Kidney (tissue), 14 donors: Measurements from ENCODE around the gene TSC22D1. TPM values are rescaled to one million over a fixed set of nuclear protein-coding genes. Genes with fewer than 3 reads are reported as not detected.

Source experiments
- DNase-seq, 5 donors: peaks; one replicate each; pipeline ENCODE4 v3.0.0-alpha.2; 2013 to 2020
- FAIRE-seq: peaks from 2 replicates; lab custom pipeline; 2012; peaks lifted over from hg19 to GRCh38; lab: Jason Lieb, UNC
- H3K27ac ChIP-seq, 2 donors: one replicate each; pipeline ENCODE4 v1.7.0; 2013; ENCODE audit warnings: low read depth in 2 of 2, low read length in 2 of 2, inconsistent platforms in 1 of 2
- H3K27me3 ChIP-seq: one replicate; pipeline ENCODE4 v1.7.1; 2013; ENCODE audit warnings: low read length, inconsistent platforms; ENCODE audit not compliant: control insufficient read depth, insufficient read depth
- H3K36me3 ChIP-seq, 3 donors: one replicate each; pipeline versions ENCODE4 v1.7.0 to v1.7.1; 2013; ENCODE audit warnings: low read length in 3 of 3, control low read depth in 1 of 3, inconsistent platforms in 1 of 3; ENCODE audit not compliant: insufficient read depth in 3 of 3, control insufficient read depth in 2 of 3
- H3K4me1 ChIP-seq, 3 donors: one replicate each; pipeline versions ENCODE4 v1.7.0 to v1.7.1; 2013; ENCODE audit warnings: low read length in 3 of 3, inconsistent platforms in 1 of 3, low read depth in 1 of 3; ENCODE audit not compliant: control insufficient read depth in 2 of 3, insufficient read depth in 2 of 3
- H3K4me3 ChIP-seq, 3 donors: one replicate each; pipeline versions ENCODE4 v1.7.0 to v1.8.1; 2013; ENCODE audit warnings: low read length in 3 of 3, control low read depth in 1 of 3, inconsistent platforms in 1 of 3
- H3K9ac ChIP-seq, 3 donors: one replicate each; pipeline versions ENCODE4 v1.7.0 to v1.7.1; 2013; ENCODE audit warnings: low read length in 3 of 3, control low read depth in 1 of 3, inconsistent platforms in 1 of 3
- H3K9me3 ChIP-seq, 3 donors: one replicate each; pipeline versions ENCODE4 v1.7.0 to v1.7.1; 2013; ENCODE audit warnings: low read length in 3 of 3, control low read depth in 1 of 3, inconsistent platforms in 1 of 3; ENCODE audit not compliant: control insufficient read depth in 2 of 3, insufficient read depth in 1 of 3
- CTCF ChIP-seq: IDR thresholded peaks from 3 replicates; pipeline ENCODE4 v1.5.1; 2012; ENCODE audit warnings: mild to moderate bottlenecking, moderate library complexity, borderline replicate concordance; ENCODE audit not compliant: insufficient read depth; ENCODE audit errors: extremely low read depth
- intact Hi-C: fragments of 100-400 bp; cut with DNase I; formaldehyde crosslinking; loops from one replicate; pipeline ENCODE4 v1.11.1; 2022
- polyA plus RNA-seq: library from polyadenylated mRNA; stranded (reverse); fragments of 350-450 nt; fragmentation: Illumina TruSeq; extraction: RNeasy Lipid Tissue Mini Kit (QIAGEN cat#74804); gene quantifications from one replicate; pipeline ENCODE4 v1.2.3, GENCODE V29; 2014; ENCODE audit warnings: low read depth, low replicate concordance; ENCODE audit not compliant: insufficient read depth
- total RNA-seq: library from RNA; stranded (reverse); fragmentation: NEBNext Ultra II Directional; extraction: Animal tissue kit (Norgen Biotek cat#: 25700); gene quantifications from one replicate; pipeline ENCODE4 v1.2.1, GENCODE V29; 2021
- donor health status: control.
- donor health status: control.
- donor health status: control.
- donor health status: control.
- donor health status: control.
- donor health status: DM: yes; HTN: yes; CAD: no.
- donor health status: Normal renal cell carcinoma (clear cell type).

Gene TSC22D1
- total and polyA plus RNA-seq, 2 donors from 2014 or later: 163 to 349 TPM

GRCh38 chr13:44433863-44434765 lies 142.0 kb downstream of the TSC22D1 start:
- no peaks in the 10 kb centered on the region for H3K27me3 ChIP-seq
- no peak for FAIRE-seq
- H3K4me1 ChIP-seq: peaks cover 8 to 24% (median 14%) of the 10 kb centered on the region in 3 donors
- peak overlapping the region; percentile 55 to 94 (median 90) for H3K9ac ChIP-seq
- intact Hi-C loops: no loop called here
- no peak for TF ChIP-seq CTCF
- no peaks in the 10 kb centered on the region for H3K9me3 ChIP-seq
- H3K4me3 ChIP-seq: peak overlapping the region; percentile 68 to 88 (median 78)
- H3K36me3 ChIP-seq: peaks cover 9 to 23% (median 13%) of the 10 kb centered on the region in 3 donors
- peak overlapping the region; percentile 95 to 99 for H3K27ac ChIP-seq
- DNase-seq: peak in 2 of 5 donors; percentile 68 to 80

- no peak overlapping the region for H3K27ac ChIP-seq
- H3K9ac ChIP-seq: no peak overlapping the region
- H3K36me3 ChIP-seq: peaks cover 9 to 23% (median 13%) of the 10 kb centered on the region in 3 donors
- intact Hi-C loops: no loop called here
- H3K4me3 ChIP-seq: peak overlapping the region in 1 of 3 donors; percentile 88
- no peak for FAIRE-seq
- peaks cover 8 to 22% (median 11%) of the 10 kb centered on the region in 3 donors for H3K4me1 ChIP-seq
- TF ChIP-seq CTCF: no peak
- DNase-seq: peak in 1 of 5 donors; percentile 24
- no peaks in the 10 kb centered on the region for H3K9me3 ChIP-seq
- H3K27me3 ChIP-seq: no peaks in the 10 kb centered on the region
Observed at GRCh38 chr13:44432650-44433049, 143.5 kb downstream of the TSC22D1 start.

- no peak overlapping the region for H3K9ac ChIP-seq
- peak overlapping the region in 1 of 2 donors; percentile 9 for H3K27ac ChIP-seq
- FAIRE-seq (no peak), DNase-seq (peak in 4 of 5 donors; percentile 63 to 81 (median 69))
- H3K9me3 ChIP-seq: no peaks in the 10 kb centered on the region
- peaks cover 9 to 23% (median 13%) of the 10 kb centered on the region in 3 donors for H3K36me3 ChIP-seq
- H3K4me3 ChIP-seq: no peak overlapping the region
- H3K27me3 ChIP-seq: no peaks in the 10 kb centered on the region
- intact Hi-C loops: no loop called here
- TF ChIP-seq CTCF: no peak
- H3K4me1 ChIP-seq: peaks cover 8 to 19% (median 8%) of the 10 kb centered on the region in 3 donors
Observed at GRCh38 chr13:44431150-44431549, 145.0 kb downstream of the TSC22D1 start.
